ENCODE data around the gene GPR146.

DNA sequence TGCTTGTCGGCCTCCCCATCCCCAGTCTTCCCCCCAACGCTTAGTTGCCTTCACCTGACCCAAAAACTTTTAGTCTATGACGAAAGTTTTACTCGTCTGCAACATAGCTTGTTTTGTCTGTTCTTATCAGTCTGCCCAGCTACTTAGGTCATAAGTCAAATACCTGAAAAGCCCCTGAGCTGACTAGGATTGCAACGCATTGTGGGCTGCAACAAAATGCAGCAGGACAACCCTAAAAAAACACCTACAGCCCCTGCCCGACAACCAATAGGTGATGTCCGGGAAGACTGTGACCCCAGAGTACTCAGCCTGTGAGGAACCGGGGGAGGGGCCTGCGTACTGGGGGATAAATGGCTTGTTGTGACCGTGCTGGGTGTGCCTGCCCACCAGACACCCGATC is 24.3 kb downstream of the GPR146 start:
- TF ChIP-seq, protein P1, sequence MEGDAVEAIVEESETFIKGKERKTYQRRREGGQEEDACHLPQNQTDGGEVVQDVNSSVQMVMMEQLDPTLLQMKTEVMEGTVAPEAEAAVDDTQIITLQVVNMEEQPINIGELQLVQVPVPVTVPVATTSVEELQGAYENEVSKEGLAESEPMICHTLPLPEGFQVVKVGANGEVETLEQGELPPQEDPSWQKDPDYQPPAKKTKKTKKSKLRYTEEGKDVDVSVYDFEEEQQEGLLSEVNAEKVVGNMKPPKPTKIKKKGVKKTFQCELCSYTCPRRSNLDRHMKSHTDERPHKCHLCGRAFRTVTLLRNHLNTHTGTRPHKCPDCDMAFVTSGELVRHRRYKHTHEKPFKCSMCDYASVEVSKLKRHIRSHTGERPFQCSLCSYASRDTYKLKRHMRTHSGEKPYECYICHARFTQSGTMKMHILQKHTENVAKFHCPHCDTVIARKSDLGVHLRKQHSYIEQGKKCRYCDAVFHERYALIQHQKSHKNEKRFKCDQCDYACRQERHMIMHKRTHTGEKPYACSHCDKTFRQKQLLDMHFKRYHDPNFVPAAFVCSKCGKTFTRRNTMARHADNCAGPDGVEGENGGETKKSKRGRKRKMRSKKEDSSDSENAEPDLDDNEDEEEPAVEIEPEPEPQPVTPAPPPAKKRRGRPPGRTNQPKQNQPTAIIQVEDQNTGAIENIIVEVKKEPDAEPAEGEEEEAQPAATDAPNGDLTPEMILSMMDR (IDR thresholded peaks at IDR 0.05), result no peak
- no peak for TF ChIP-seq POLR2A (IDR thresholded peaks at IDR 0.05)
